Hematopoietic multipotent progenitor cell treated with erythropoietin and hydrocortisone succinate and interleukin-3 and kit ligand, for 6 days (in vitro differentiated cells): Measurements from ENCODE around the gene FAM163B.

Source experiments
- DNase-seq: peaks from one replicate; pipeline ENCODE4 v3.0.0-alpha.2; 2015

FAM163B gene

GRCh38 chr9:133579601-133580418 lies 29.4 kb downstream of the FAM163B start:
- DNase-seq: no peak

- no peak for DNase-seq
Measured at GRCh38 chr9:133578524-133579441, 30.4 kb downstream of the FAM163B start.

GRCh38 chr9:133577737-133578112 lies 31.5 kb downstream of the FAM163B start:
- DNase-seq: no peak

- no peak for DNase-seq
Measured at GRCh38 chr9:133576875-133577736, 32.1 kb downstream of the FAM163B start.

GRCh38 chr9:133576031-133576874 lies 32.9 kb downstream of the FAM163B start:
- DNase-seq: peak; percentile 11

- no peak for DNase-seq
Measured at GRCh38 chr9:133575186-133576030, 33.8 kb downstream of the FAM163B start.

GRCh38 chr9:133574771-133575170 lies 34.4 kb downstream of the FAM163B start:
- no peak for DNase-seq

- no peak for DNase-seq
Measured at GRCh38 chr9:133573791-133574515, 35.2 kb downstream of the FAM163B start.

GRCh38 chr9:133572821-133573361 lies 36.3 kb downstream of the FAM163B start:
- no peak for DNase-seq

- DNase-seq: no peak
Measured at GRCh38 chr9:133571896-133572595, 37.1 kb downstream of the FAM163B start.

GRCh38 chr9:133571391-133571890 lies 37.7 kb downstream of the FAM163B start:
- no peak for DNase-seq

- DNase-seq: no peak
Measured at GRCh38 chr9:133570691-133571080, 38.5 kb downstream of the FAM163B start.

GRCh38 chr9:133569891-133570690 lies 39.1 kb downstream of the FAM163B start:
- DNase-seq: no peak

GRCh38 chr9:133569121-133569785 lies 39.9 kb downstream of the FAM163B start:
- no peak for DNase-seq

- no peak for DNase-seq
Measured at GRCh38 chr9:133568186-133568585, 41.0 kb downstream of the FAM163B start.

- DNase-seq: no peak
Measured at GRCh38 chr9:133566817-133567216, 42.4 kb downstream of the FAM163B start.

GRCh38 chr9:133566382-133566781 lies 42.8 kb downstream of the FAM163B start:
- DNase-seq: no peak
